Body of pancreas (tissue), 4 donors: Measurements from ENCODE around the gene CACNG4. TPM values are rescaled to one million over a fixed set of nuclear protein-coding genes. Genes with fewer than 3 reads are reported as not detected.

Source experiments
- ATAC-seq: fragments of 150-250 bp; one replicate; pipeline ENCODE4 v1.9.1; 2016
- DNase-seq, 4 donors: peaks; one replicate each; pipeline ENCODE4 v3.0.0-alpha.2; 2019
- H3K27ac ChIP-seq, 4 donors: fragments of 200-600 bp; sonication (generic); 1 replicate in 3 of 4; 2 replicates in 1 of 4; pipeline versions ENCODE4 v1.5.1 to v1.6.1; 2016 to 2019; ENCODE audit warnings: mild to moderate bottlenecking in 1 of 4, mixed read lengths in 1 of 4, moderate library complexity in 1 of 4
- H3K27me3 ChIP-seq, 2 donors: fragments of 200-600 bp; sonication (generic); one replicate each; pipeline ENCODE4 v1.6.0; 2016; ENCODE audit warnings: mild to moderate bottlenecking in 1 of 2
- H3K36me3 ChIP-seq, 2 donors: fragments of 200-600 bp; sonication (generic); replicated peaks in 1 of 2; 2 replicates each; pipeline ENCODE4 v1.5.1; 2016; ENCODE audit warnings: low read depth in 2 of 2; ENCODE audit not compliant: insufficient read depth in 1 of 2
- H3K4me1 ChIP-seq: fragments of 200-600 bp; sonication (generic); one replicate; pipeline ENCODE4 v1.6.0; 2016
- H3K4me3 ChIP-seq, 2 donors: fragments of 200-600 bp; sonication (generic); 1 replicate in 1 of 2; 2 replicates in 1 of 2; pipeline ENCODE4 v1.5.1; 2016 to 2019
- H3K9me3 ChIP-seq, 3 donors: fragments of 200-600 bp; sonication (generic); 1 replicate in 2 of 3; 2 replicates in 1 of 3; pipeline ENCODE4 v1.5.1; 2016
- CTCF ChIP-seq, 7 experiments: fragments of 450-650 bp in 4 of 7; fragments of 200-600 bp in 3 of 7; sonication (generic) in 3 of 7; IDR thresholded peaks; one replicate each; pipeline ENCODE4 v1.5.1; 2016 to 2019; ENCODE audit warnings: antibody characterized with exemption in 7 of 7
- POLR2A ChIP-seq, 3 donors: fragments of 450-650 bp; IDR thresholded peaks; one replicate each; pipeline ENCODE4 v1.6.1; 2016; ENCODE audit warnings: antibody characterized with exemption in 3 of 3, mild to moderate bottlenecking in 2 of 3
- WGBS, 2 donors: methylation state at CpG; one replicate each; pipeline ENCODE4 v1.1.5; 2017; 5-methylcytosine and 5-hydroxymethylcytosine counted together
- intact Hi-C: fragments of 100-400 bp; cut with DNase I; formaldehyde crosslinking; loops from one replicate; pipeline ENCODE4 v1.15.1; 2023
- total RNA-seq, 2 donors: library from RNA; depleted of rRNA; stranded (reverse); fragments of >200 nt; gene quantifications; one replicate each; pipeline ENCODE4 v1.1.0, GENCODE V29; 2016

The CACNG4 gene
- total RNA-seq, 2 donors from 2014 or later = 0.26 TPM; not detected in 1

DNA sequence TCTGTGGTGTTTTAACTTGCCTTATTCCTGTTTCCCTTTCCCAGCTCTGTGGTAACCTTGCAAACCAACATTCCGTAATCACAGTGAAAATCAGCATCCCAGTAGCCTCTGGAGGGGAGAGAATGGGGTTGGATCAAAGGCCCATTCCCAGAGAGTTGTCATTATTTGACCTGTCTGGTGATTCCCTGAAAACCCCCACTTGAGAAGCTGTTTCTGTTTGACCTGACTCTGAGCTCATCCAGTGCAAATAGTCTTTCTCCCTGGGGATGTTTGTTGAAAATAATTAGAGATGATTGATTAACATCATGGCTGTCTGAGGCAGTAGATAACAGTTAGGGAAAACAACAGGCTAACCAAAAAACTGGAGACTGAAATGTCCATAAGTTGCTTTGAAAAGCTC, 82.9 kb downstream of the CACNG4 start:
- no peak overlapping the region for H3K27ac ChIP-seq
- no peak overlapping the region for H3K4me3 ChIP-seq
- no peak for ATAC-seq
- 22 to 75% methylated on average over 1 of the region's 1 CpG for WGBS, 2 donors
- peaks cover 8% of the 10 kb centered on the region for H3K4me1 ChIP-seq
- no peaks in the 10 kb centered on the region for H3K36me3 ChIP-seq
- intact Hi-C loops = no loop called here
- peaks cover 0 to 6% (median 0%) of the 10 kb centered on the region in 3 donors for H3K9me3 ChIP-seq
- no peak for DNase-seq
- H3K27me3 ChIP-seq = no peaks in the 10 kb centered on the region
- TF ChIP-seq POLR2A (IDR thresholded peaks at IDR 0.05) = no peak
- TF ChIP-seq CTCF (IDR thresholded peaks at IDR 0.05) = no peak

DNA sequence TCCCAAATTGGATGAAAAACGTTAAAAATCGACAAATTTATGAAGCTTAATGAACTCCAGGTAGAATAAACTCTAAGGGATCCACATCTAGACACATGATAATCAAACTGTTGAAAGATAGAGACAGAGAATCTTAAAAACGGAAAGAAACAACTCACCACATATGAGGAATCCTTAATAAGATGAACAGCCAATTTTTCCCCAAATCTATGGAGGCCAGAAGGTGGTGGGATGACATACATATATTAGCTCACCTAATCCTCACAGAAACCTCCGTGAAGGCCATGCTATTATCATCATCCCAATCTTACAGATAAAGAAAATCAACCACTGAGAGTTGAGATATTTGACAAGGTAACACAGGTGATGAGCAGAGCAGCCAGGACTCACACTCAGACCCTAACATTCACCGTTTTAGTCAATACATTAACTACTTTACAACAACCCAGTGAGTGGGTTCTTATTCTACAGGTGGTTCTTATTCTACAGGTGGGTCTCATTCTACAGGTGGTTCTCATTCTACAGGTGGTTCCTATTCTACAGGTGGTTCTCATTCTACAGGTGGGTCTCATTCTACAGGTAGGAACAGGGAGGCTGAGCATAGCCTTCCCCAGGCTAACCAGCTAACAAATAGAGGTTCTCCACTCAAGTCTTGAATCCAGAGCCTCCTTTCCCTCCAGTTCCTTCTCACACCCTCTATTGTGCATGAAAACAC, 84.7 kb downstream of the CACNG4 start:
- DNase-seq = no peak
- 76 to 83% methylated on average over 5 of the region's 5 CpGs for WGBS, 2 donors

GRCh38 chr17:67050066-67050465, 85.6 kb downstream of the CACNG4 start:
- peaks cover 1% of the 10 kb centered on the region for H3K4me1 ChIP-seq
- peaks cover 0 to 6% (median 0%) of the 10 kb centered on the region in 3 donors for H3K9me3 ChIP-seq
- H3K27ac ChIP-seq = no peak overlapping the region
- no peaks in the 10 kb centered on the region for H3K27me3 ChIP-seq
- intact Hi-C loops = no loop called here
- no peak for TF ChIP-seq CTCF (IDR thresholded peaks at IDR 0.05)
- TF ChIP-seq POLR2A (IDR thresholded peaks at IDR 0.05) = no peak
- H3K4me3 ChIP-seq = no peak overlapping the region
- no peak for ATAC-seq
- H3K36me3 ChIP-seq = no peaks in the 10 kb centered on the region
- WGBS, 2 donors = 100% methylated on average over 1 of the region's 1 CpG
- no peak for DNase-seq

More for the DNA sequence above, 84.7 kb downstream of the CACNG4 start:
- H3K9me3 ChIP-seq = peaks cover 0 to 6% (median 0%) of the 10 kb centered on the region in 3 donors
- H3K27ac ChIP-seq = no peak overlapping the region
- no peak for ATAC-seq
- TF ChIP-seq POLR2A (IDR thresholded peaks at IDR 0.05) = no peak
- TF ChIP-seq CTCF (IDR thresholded peaks at IDR 0.05) = no peak
- intact Hi-C loops = no loop called here
- no peaks in the 10 kb centered on the region for H3K36me3 ChIP-seq
- H3K27me3 ChIP-seq = no peaks in the 10 kb centered on the region
- H3K4me1 ChIP-seq = peaks cover 8% of the 10 kb centered on the region
- no peak overlapping the region for H3K4me3 ChIP-seq

DNA sequence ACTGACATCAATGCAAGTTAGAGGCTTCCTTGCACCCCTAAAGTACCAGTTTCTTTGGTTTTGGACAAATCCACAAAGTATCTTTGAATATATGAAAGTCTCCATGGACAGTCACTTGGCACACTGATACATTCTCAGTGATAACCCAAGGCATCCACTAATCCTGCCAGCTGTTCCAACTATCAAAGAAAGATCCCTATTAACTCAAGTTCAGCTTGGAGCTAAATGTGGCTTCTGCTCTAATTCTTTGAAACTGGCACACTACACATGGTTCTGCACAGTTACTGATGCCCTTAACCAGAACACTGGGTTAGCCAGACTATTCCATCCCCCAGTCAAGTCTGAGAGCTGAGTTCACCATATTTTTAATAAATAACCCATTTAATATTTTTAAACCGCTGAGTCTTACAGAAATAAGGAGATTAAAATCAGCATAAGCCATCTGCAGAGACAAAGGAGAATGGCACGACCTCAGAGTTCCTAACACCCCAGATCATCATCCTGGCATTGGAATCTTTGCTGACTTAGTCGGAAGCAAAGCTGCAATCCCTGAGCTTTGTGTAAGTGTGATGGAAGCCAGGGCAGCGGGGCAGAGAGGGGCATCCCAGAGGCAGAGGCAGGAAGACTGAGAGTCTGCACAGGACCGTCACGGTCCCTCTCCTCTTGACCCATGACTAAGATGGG, 86.1 kb downstream of the CACNG4 start:
- intact Hi-C loops = no loop called here
- 88 to 93% methylated on average over 6 of the region's 6 CpGs for WGBS, 2 donors
- H3K9me3 ChIP-seq = peaks cover 0 to 6% (median 0%) of the 10 kb centered on the region in 3 donors
- no peaks in the 10 kb centered on the region for H3K27me3 ChIP-seq
- no peaks in the 10 kb centered on the region for H3K36me3 ChIP-seq
- no peak for DNase-seq
- no peak overlapping the region for H3K4me3 ChIP-seq
- no peaks in the 10 kb centered on the region for H3K4me1 ChIP-seq
- no peak for TF ChIP-seq CTCF (IDR thresholded peaks at IDR 0.05)
- no peak for TF ChIP-seq POLR2A (IDR thresholded peaks at IDR 0.05)
- no peak overlapping the region for H3K27ac ChIP-seq
- no peak for ATAC-seq
